Measurements from ENCODE around the gene YARS1. TPM values are rescaled to one million over a fixed set of nuclear protein-coding genes. Genes with fewer than 3 reads are reported as not detected.

Gene YARS1
- total RNA-seq, 2 experiments from 2014 or later = 180 to 181 TPM

- H3K4me1 Mint-ChIP-seq = peaks cover 4% of the 10 kb centered on the region
- POLR2A ChIA-PET = no interaction called here
- no peaks in the 10 kb centered on the region for H3K9me3 Mint-ChIP-seq
- ATAC-seq (ENCODE audit: low read depth) = no peak
- H3K27ac Mint-ChIP-seq = no peak overlapping the region
- DNase-seq = no peak
- no peaks in the 10 kb centered on the region for H3K27me3 Mint-ChIP-seq
- H3K4me3 Mint-ChIP-seq = no peak overlapping the region
- H3K36me3 Mint-ChIP-seq = peaks cover 9% of the 10 kb centered on the region
Observed at GRCh38 chr1:32770741-32771548, 46.2 kb downstream of the YARS1 start.

GRCh38 chr1:32770221-32770731 is 46.9 kb downstream of the YARS1 start:
- no peak for ATAC-seq (ENCODE audit: low read depth)
- Mint-ChIP-seq H3K4me1 (no peaks in the 10 kb centered on the region), H3K9me3 (no peaks in the 10 kb centered on the region), H3K4me3 (no peak overlapping the region), H3K27ac (no peak overlapping the region), H3K36me3 (peaks cover 5% of the 10 kb centered on the region), H3K27me3 (no peaks in the 10 kb centered on the region)
- DNase-seq = no peak
- POLR2A ChIA-PET = interaction anchor here (0.5 kb wide), 1 partner anchor 80 kb away, joined by 6 read pairs; no protein-coding TSS in a partner anchor

DNA sequence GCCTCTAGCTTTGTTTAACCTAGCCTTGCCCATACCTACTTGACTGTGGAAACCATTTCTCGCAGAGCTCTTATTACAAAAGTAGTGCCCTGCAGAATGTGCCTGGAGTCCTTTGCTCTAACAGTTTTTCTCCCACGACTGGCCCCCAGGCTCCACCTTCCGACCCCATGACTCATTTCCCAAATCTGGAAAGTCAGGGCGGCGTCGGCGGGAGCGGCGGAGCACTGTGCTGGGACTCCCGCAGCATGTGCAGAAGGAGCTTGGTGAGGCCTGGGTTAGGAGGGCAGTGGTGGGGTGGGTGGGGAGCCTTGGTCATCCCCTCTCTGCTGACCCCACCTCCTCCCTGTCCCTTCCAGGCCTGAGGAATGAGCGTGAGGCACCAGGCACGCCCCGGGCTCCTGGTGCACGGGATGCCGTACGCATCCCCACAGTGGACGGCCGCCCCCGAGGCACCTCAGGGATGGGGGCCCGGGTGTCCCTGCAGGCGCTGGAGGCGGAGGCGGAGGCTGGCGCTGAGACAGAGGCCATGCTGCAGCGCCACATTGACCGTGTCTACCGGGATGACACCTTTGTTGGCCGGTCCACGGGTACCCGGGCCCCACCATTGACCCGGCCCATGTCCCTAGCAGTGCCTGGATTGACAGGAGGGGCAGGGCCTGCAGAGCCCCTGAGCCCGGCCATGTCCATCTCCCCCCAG is 47.5 kb downstream of the YARS1 start:
- ATAC-seq (ENCODE audit: low read depth) = no peak

GRCh38 chr1:32768110-32768850 is 48.9 kb downstream of the YARS1 start:
- DNase-seq (no peak), ATAC-seq (ENCODE audit: low read depth) (no peak)
- POLR2A ChIA-PET = interaction anchor here (0.9 kb wide), 1 partner anchor 11 kb away, joined by 4 read pairs; no protein-coding TSS in a partner anchor

More for the DNA sequence above, 47.5 kb downstream of the YARS1 start:
- no peaks in the 10 kb centered on the region for H3K4me1 Mint-ChIP-seq
- peaks cover 5% of the 10 kb centered on the region for H3K36me3 Mint-ChIP-seq
- H3K27me3 Mint-ChIP-seq = no peaks in the 10 kb centered on the region
- no peak overlapping the region for H3K4me3 Mint-ChIP-seq
- H3K9me3 Mint-ChIP-seq = no peaks in the 10 kb centered on the region
- H3K27ac Mint-ChIP-seq = no peak overlapping the region
- POLR2A ChIA-PET = interaction anchor here (0.5 to 0.9 kb wide), 2 partner anchors 13 to 80 kb away, joined by 4 to 6 read pairs; no protein-coding TSS in a partner anchor
- DNase-seq = no peak

GRCh38 chr1:32767641-32768040 is 49.5 kb downstream of the YARS1 start:
- H3K27ac Mint-ChIP-seq = no peak overlapping the region
- no peak overlapping the region for H3K4me3 Mint-ChIP-seq
- POLR2A ChIA-PET = no interaction called here
- H3K9me3 Mint-ChIP-seq = no peaks in the 10 kb centered on the region
- ATAC-seq (ENCODE audit: low read depth) = no peak
- no peaks in the 10 kb centered on the region for H3K36me3 Mint-ChIP-seq
- H3K27me3 Mint-ChIP-seq = no peaks in the 10 kb centered on the region
- no peak for DNase-seq
- peaks cover 3% of the 10 kb centered on the region for H3K4me1 Mint-ChIP-seq

More at GRCh38 chr1:32768110-32768850, 48.9 kb downstream of the YARS1 start:
- no peak overlapping the region for H3K4me3 Mint-ChIP-seq
- H3K9me3 Mint-ChIP-seq = no peaks in the 10 kb centered on the region
- H3K27me3 Mint-ChIP-seq = no peaks in the 10 kb centered on the region
- peaks cover 3% of the 10 kb centered on the region for H3K4me1 Mint-ChIP-seq
- H3K36me3 Mint-ChIP-seq = peaks cover 2% of the 10 kb centered on the region
- no peak overlapping the region for H3K27ac Mint-ChIP-seq

GRCh38 chr1:32767156-32767555 is 50.0 kb downstream of the YARS1 start:
- no peaks in the 10 kb centered on the region for H3K36me3 Mint-ChIP-seq
- peaks cover 3% of the 10 kb centered on the region for H3K4me1 Mint-ChIP-seq
- no peak for ATAC-seq (ENCODE audit: low read depth)
- DNase-seq = no peak
- no peak overlapping the region for H3K4me3 Mint-ChIP-seq
- H3K9me3 Mint-ChIP-seq = no peaks in the 10 kb centered on the region
- no peak overlapping the region for H3K27ac Mint-ChIP-seq
- no peaks in the 10 kb centered on the region for H3K27me3 Mint-ChIP-seq
- POLR2A ChIA-PET = no interaction called here

DNA sequence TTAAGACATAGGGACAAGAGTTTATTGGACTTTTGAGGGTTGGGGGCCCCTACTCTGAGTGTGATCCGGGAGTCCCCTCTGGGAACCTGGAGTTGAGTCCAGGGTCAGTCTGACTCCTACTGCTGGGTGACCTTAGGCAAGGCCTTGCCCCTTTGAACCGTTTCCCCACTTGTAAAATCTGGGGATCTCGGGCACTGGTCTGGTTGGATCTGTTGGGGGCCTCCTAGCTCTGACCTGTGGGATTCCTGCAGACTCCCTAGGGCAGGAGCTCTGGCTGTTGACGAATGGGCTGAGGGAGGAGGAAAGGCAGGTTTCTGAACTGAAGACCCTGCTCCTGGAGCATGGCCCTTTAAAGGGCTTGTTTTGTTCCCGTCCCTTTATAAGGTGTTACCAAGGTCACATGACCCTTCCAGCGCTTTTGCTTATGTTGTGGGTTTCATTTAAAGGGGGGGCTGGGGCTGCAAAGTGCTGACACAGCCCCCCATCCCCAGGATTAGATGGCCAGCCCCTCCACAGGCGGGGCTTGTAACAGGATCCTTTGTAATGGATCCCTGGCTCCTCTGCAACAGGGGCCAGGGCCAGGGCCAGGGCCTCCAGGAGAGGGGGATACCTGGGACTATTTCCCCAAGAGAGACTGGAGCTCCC is 50.7 kb downstream of the YARS1 start:
- no peak overlapping the region for H3K4me3 Mint-ChIP-seq
- no peaks in the 10 kb centered on the region for H3K9me3 Mint-ChIP-seq
- no peak for DNase-seq
- H3K27me3 Mint-ChIP-seq = no peaks in the 10 kb centered on the region
- POLR2A ChIA-PET = no interaction called here
- no peak for ATAC-seq (ENCODE audit: low read depth)
- H3K27ac Mint-ChIP-seq = no peak overlapping the region
- H3K36me3 Mint-ChIP-seq = no peaks in the 10 kb centered on the region
- peaks cover 3% of the 10 kb centered on the region for H3K4me1 Mint-ChIP-seq

GRCh38 chr1:32765570-32766327 is 51.4 kb downstream of the YARS1 start:
- POLR2A ChIA-PET = no interaction called here
- H3K36me3 Mint-ChIP-seq = no peaks in the 10 kb centered on the region
- H3K4me3 Mint-ChIP-seq = no peak overlapping the region
- peaks cover 3% of the 10 kb centered on the region for H3K4me1 Mint-ChIP-seq
- no peak overlapping the region for H3K27ac Mint-ChIP-seq
- no peaks in the 10 kb centered on the region for H3K27me3 Mint-ChIP-seq
- DNase-seq = no peak
- no peak for ATAC-seq (ENCODE audit: low read depth)
- no peaks in the 10 kb centered on the region for H3K9me3 Mint-ChIP-seq

- H3K27ac Mint-ChIP-seq = no peak overlapping the region
- ATAC-seq (ENCODE audit: low read depth) (no peak), DNase-seq (no peak)
- no peaks in the 10 kb centered on the region for H3K36me3 Mint-ChIP-seq
- H3K9me3 Mint-ChIP-seq = no peaks in the 10 kb centered on the region
- H3K4me1 Mint-ChIP-seq = peaks cover 3% of the 10 kb centered on the region
- POLR2A ChIA-PET = no interaction called here
- H3K27me3 Mint-ChIP-seq = no peaks in the 10 kb centered on the region
- no peak overlapping the region for H3K4me3 Mint-ChIP-seq
Observed at GRCh38 chr1:32764826-32765569, 52.2 kb downstream of the YARS1 start.

GRCh38 chr1:32763221-32763620 is 53.9 kb downstream of the YARS1 start:
- POLR2A ChIA-PET = interaction anchor here (0.6 kb wide), 1 partner anchor 272 kb away, joined by 3 read pairs; no protein-coding TSS in a partner anchor
- no peaks in the 10 kb centered on the region for H3K36me3 Mint-ChIP-seq
- no peak for DNase-seq
- peaks cover 9% of the 10 kb centered on the region for H3K4me1 Mint-ChIP-seq
- H3K4me3 Mint-ChIP-seq = no peak overlapping the region
- no peak overlapping the region for H3K27ac Mint-ChIP-seq
- no peaks in the 10 kb centered on the region for H3K27me3 Mint-ChIP-seq
- ATAC-seq (ENCODE audit: low read depth) = no peak
- H3K9me3 Mint-ChIP-seq = no peaks in the 10 kb centered on the region

DNA sequence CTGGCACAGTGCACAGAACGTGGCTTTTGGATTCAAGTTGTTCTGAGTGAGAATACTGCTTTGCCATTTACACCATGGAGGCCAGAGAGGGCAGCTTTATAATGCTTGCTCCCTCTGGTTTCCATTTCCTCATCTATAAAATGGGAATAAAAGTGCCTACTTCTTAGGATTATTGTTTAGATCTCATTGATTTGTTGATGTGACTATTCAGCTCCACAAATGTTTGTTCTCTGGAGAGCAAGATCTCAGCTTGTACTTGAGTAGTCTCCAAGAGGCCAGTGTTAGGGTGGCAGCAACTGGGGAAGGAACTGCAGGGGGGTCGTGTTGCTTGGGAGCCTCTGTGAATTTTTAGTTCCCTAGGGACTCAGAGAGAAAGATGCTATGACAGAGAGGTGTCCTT is 55.2 kb downstream of the YARS1 start:
- Mint-ChIP-seq H3K9me3 (no peaks in the 10 kb centered on the region), H3K36me3 (no peaks in the 10 kb centered on the region), H3K27me3 (peaks cover 2% of the 10 kb centered on the region), H3K27ac (no peak overlapping the region), H3K4me1 (peaks cover 9% of the 10 kb centered on the region), H3K4me3 (no peak overlapping the region)
- POLR2A ChIA-PET = interaction anchor here (1.4 kb wide), 1 partner anchor 10 kb away, joined by 5 read pairs; no protein-coding TSS in a partner anchor
- DNase-seq = no peak
- no peak for ATAC-seq (ENCODE audit: low read depth)

Data from activated naive CD8-positive, alpha-beta T cell treated with anti-CD3 and anti-CD28 coated beads, Interleukin-2, amount 10 ng/mL, durations not matched to agents 7 days and 5 days (primary cell).